HG03025 (cell line): Measurements from ENCODE around the gene CFAP65.

Source experiments
- ATAC-seq: cut with Tn5 transposase; IDR thresholded peaks from one replicate; pipeline ENCODE4 v1.9.1; 2021; ENCODE audit warnings: mild to moderate bottlenecking, moderate library complexity; ENCODE audit not compliant: unreplicated experiment, low FRiP score

CFAP65 gene

DNA sequence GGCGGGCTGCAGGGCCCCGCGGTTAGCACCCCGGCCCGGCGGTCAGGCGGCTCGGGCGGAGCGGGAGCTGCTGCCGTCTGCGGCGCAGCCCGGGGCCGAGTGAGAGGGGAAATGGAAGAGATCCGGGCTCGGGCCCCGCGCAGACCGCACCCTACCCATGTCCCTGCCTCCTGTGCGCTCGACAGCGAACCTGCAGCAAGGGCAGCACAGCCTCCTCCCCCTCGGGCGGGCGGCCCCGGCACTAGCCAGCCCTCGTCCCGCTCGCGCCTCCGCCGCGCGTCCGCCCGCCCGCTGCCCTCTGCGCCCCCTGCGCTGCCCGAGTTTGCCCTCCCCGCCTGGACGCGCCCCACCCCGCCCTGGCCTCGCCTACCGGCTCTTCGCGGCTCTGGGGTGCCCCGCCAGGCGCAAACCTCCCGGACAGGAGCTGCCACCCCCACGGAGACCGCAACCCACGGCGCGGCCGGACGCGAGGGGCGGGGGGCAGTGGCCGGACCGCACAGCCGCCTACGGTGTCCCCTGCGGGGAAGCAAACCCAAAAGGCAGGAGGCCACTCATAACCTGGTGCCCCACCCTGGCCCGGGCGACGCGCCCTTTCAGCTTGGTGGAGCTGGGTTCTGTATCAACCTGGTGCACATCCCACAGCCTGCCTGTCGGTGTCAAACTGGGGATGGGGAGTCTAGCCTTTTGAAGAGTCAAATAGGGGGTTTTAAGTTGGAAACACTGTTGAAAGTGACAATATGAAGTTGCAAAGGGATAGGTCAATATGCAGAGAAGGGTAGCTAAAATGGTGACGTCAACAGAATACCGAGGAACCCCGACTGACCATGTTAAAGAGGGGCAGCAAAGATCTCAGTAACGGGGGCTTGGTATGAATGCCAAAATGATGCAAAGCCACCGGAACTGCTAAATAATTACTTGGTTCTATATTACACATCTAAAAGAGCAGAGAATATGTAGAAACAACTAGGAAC lies 19.8 kb upstream of the CFAP65 start, which contains the start of gene IHH:
IHH (minus strand) TSS at position 101 of the 971 bp plus-strand sequence. CDS start 454 bp downstream, outside the sequence.
- no peak for ATAC-seq

- ATAC-seq, result no peak
Observed at GRCh38 chr2:219059725-219060682, 18.7 kb upstream of the CFAP65 start.

- no peak for ATAC-seq
Observed at GRCh38 chr2:219059375-219059724, 18.0 kb upstream of the CFAP65 start.

DNA sequence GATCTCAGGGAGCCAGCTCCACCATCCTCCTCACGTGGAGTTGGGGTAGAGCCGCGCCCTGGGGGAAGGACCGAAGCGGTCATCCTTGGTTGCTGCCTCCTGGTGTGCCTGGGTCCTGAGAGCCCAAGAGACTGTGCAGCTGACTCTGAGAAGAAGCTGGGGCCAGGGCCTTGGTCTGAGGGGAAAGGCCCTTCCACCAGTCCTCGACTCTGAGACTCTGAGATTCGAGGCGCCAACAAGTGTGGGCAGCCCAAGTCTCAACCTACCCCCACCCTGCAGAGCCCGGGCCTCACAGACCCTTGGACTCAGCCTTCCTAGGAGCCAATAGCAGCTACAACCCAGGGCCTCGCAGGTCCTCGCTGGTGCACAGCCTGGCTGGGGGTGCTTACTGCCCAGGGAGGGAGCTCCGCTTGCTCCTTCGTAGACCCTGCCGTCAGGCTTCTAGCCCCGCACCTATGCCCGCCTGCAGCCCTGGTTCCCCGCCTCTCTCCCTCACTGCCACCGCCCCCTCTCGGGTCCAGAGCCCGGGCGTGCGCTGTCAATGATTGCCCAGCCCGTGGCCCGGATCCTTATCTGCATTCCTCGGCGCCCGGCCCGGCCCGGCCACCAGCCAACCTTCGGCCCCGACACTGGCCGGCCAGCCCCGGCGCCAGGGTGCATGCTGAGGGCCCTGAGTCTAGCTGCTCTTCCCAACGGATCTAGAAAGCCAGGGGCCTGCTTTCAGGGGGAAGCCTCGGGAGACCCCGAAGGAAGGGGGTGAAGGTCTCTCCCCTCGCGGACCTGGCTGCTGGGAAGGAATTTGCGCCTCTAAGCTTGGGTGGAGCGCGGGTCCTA lies 17.4 kb upstream of the CFAP65 start:
- no peak for ATAC-seq

DNA sequence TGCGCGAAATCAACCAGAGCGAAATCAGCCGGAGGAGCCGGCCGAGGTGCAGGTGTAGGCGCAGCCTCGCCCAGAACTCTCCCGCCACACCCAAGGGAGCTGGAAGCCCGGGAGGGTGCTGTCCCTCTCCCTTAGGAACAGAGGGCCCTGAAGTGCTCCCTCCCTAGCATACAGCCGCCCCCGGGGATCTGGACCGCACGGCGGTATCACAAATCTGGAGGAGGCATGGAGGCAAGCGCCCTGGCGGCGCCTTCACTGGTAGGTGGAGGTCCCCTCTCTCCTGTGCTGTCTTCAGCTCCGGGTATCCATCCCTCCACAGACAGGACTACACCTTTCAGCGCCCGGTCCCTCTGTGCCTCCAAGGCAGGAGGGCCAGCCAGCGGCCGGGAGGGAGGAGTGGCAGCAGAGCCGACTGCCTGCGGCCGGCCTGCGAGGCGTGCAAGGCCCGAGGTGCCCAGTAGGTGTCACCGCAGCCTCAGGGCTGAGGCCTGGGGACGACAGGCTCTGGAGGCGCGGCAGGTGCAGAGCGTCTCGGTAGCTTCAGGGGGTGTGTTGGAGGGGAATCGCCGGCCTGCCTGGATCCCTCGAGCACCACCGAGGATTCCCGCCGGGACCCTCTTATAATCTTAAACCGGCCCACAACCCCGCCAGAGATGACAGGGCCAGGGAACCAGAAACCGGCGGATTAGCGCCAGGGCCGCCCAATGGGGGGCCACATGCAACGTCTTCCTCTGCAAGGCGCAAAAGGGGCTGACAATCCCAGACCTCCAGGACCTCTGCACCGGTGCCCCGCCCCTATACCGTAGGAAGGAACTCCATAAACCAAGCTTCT lies 16.6 kb upstream of the CFAP65 start:
- ATAC-seq, result peak; percentile 72

GRCh38 chr2:219056896-219057708 lies 15.8 kb upstream of the CFAP65 start:
- no peak for ATAC-seq

- ATAC-seq, result no peak
Observed at GRCh38 chr2:219056176-219056895, 15.0 kb upstream of the CFAP65 start.

- ATAC-seq, result no peak
Observed at GRCh38 chr2:219054956-219055903, 13.9 kb upstream of the CFAP65 start.

GRCh38 chr2:219049282-219049681 lies 8.0 kb upstream of the CFAP65 start:
- no peak for ATAC-seq

GRCh38 chr2:219045937-219046550 lies 4.7 kb upstream of the CFAP65 start:
- ATAC-seq, result no peak

DNA sequence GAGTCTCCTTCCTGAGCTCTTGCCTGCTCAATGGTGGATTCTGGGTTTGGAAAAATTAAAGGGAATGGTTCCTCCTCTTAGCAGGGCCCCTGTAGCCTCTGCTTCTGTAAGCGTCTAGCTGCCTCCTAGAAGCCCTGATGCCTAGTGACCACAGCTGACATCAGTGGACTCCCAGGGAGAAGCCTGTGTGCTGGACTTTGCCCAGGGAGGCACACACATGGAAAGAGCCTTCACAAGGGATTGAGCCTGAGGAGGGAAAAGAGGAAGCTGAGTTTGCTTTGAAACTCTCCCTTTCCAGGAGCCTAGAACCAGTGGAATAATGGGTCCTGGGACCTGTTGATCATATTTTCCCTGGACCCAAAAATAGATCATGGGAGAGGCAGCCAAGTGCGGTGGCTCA lies 1.4 kb upstream of the CFAP65 start:
- ATAC-seq, result no peak

DNA sequence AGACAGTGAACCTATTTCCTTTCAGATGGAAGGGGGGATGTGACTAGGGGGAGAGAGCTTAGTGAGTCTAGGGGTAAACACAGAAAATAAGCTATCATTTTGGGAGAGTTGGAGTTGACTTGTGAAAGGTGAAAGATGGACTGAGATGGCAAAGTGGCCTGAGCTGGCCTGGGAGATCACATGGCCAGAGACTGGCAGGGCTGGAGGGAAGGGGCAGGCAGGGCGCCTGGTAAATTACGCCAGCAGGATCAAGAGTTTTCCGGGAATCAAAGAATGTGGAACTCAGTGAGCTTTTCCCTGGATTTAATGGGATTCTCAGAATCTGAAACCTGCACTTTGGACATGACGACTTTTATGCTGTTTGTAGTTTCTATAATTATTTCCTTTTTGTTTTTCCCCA lies 841 bp upstream of the CFAP65 start:
- ATAC-seq, result no peak

DNA sequence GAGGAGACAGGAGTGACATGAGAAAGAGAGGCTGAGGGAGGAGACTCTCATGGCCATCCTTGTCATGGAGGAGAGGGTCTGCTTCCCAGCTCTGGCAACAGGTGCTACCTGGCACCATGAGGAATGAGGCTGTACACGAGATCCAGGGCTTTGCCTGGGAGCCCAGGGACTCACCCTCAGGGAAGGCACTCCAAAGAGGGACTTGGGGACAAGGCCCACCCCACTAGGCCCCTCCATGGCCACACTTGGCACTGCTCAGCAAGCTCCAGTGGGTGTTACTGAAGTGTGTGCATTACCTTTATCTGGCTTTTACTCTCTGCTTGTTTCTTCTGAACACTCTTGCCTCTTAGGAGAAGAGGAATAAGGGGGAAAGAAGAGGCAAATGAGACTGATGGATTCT lies 2.7 kb downstream of the CFAP65 start:
- ATAC-seq, result no peak

DNA sequence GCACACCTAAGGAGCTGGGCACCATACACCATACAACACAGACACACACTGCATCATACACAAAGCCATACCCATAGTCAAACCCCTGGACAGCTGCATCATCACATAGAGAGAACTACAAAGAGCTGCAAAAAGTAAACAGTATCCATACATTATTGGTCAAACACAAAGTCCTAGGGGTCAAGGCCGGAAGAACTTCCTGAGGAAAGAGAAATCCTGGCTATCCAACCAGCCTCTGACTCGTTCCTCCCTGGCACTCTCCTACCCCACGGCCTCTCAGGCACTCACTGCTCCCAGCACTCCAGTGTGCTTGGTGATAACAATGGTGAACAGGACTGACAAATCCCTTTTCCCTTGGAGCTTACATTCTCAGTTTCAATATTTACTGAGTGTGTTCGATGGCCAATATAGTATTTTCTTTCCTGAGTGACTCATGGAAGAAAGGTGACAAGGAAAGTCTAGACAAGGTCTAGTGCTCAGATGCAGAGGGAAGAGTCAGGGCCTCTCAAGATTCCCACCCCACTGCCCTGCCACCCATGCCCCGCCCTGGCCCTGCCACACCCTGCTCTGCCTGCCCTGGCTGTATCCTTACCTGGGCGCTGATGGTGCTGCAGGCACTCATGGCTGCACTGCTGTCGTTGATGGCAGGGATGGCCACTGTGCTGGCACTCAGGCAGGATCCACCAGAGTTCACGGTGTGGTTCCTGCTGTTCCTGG lies 3.4 kb downstream of the CFAP65 start:
- ATAC-seq, result no peak

DNA sequence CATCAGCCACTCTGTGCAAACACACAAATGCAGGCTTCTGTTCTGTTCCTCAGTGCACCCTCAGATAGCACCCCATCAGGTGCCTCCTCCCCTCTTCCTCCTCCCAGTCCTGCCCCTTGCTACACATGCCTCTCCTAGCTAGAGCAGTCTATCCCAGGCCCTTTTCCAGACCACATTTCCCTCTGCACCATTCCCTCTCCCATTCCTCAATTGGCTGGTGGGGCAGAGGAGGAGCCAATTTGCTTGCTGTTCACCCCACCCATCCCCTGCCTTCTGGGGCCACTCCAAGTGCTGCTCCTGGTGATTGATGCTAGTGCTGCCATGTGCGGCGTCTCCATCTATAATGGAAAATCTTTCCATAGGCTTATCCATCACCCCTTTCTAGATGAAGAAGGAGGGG lies 5.4 kb downstream of the CFAP65 start:
- ATAC-seq, result no peak

DNA sequence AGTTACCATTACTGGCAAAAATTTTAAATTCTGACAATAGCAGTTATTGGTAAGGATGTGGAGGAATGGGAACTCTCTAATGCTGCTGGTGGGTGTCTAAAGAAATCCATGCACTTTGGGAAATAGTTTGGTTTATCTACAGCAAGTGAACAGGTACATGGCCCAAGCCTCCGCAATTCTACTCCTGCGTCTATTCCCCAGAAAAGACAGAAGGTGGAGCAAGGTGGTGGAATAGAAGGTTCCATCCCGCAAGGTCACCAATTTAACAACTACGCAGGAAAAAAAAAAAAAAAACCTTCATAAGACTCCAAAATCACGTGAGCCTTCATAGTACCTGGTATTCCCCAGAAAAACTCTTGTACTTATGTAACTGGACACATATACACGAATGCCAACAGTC lies 6.5 kb downstream of the CFAP65 start:
- ATAC-seq, result no peak
